ENCODE data around the gene FNDC7. TPM values are rescaled to one million over a fixed set of nuclear protein-coding genes. Genes with fewer than 3 reads are reported as not detected.

The FNDC7 gene
- total and polyA plus RNA-seq, 8 donors: 0.06 TPM; not detected in 6

- Histone ChIP-seq H3K9me3 (no peaks in the 10 kb centered on the region), H3K27ac (peak within 1 kb of the TSS; percentile 89 to 96 (median 92)), H3K27me3 (no peaks in the 10 kb centered on the region), H3K4me1 (peaks cover 12 to 29% (median 22%) of the 10 kb centered on the region in 3 donors), H3K36me3 (peaks cover 0 to 16% (median 13%) of the 10 kb centered on the region in 3 donors), H3K4me3 (peak within 1 kb of the TSS; percentile 29 to 88 (median 78))
- ATAC-seq (peak; percentile 95 to 99 (median 96)), FAIRE-seq (no peak), DNase-seq (peak; percentile 90 to 96 (median 94))
- 0% methylated on average over 53 to 59 of the region's 59 CpGs for WGBS, 2 donors
- TF ChIP-seq, protein P1, sequence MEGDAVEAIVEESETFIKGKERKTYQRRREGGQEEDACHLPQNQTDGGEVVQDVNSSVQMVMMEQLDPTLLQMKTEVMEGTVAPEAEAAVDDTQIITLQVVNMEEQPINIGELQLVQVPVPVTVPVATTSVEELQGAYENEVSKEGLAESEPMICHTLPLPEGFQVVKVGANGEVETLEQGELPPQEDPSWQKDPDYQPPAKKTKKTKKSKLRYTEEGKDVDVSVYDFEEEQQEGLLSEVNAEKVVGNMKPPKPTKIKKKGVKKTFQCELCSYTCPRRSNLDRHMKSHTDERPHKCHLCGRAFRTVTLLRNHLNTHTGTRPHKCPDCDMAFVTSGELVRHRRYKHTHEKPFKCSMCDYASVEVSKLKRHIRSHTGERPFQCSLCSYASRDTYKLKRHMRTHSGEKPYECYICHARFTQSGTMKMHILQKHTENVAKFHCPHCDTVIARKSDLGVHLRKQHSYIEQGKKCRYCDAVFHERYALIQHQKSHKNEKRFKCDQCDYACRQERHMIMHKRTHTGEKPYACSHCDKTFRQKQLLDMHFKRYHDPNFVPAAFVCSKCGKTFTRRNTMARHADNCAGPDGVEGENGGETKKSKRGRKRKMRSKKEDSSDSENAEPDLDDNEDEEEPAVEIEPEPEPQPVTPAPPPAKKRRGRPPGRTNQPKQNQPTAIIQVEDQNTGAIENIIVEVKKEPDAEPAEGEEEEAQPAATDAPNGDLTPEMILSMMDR (IDR thresholded peaks at IDR 0.05): no peak
- intact Hi-C loops (cut with DNase I): no loop called here
These were observed 20.6 kb upstream of the FNDC7 start, which contains the start of gene PRPF38B for GRCh38 chr1:108691942-108692723. PRPF38B (plus strand) TSS chr1:108692310; CDS start chr1:108692592, 282 bp downstream.

GRCh38 chr1:108692724-108693655 is 19.7 kb upstream of the FNDC7 start:
- peak; percentile 54 to 71 (median 62) for ATAC-seq
- Histone ChIP-seq H3K4me1 (peaks cover 12 to 29% (median 22%) of the 10 kb centered on the region in 3 donors), H3K27ac (peak overlapping the region; percentile 89 to 96 (median 92)), H3K9me3 (no peaks in the 10 kb centered on the region), H3K4me3 (peak overlapping the region; percentile 29 to 88 (median 78)), H3K27me3 (no peaks in the 10 kb centered on the region), H3K36me3 (peaks cover 0 to 22% (median 22%) of the 10 kb centered on the region in 3 donors)
- 0 to 1% methylated on average over 36 of the region's 36 CpGs for WGBS, 2 donors
- no peak for FAIRE-seq
- intact Hi-C loops (cut with DNase I): no loop called here
- DNase-seq: peak; percentile 50 to 64 (median 54)
- TF ChIP-seq, protein P1 (IDR thresholded peaks at IDR 0.05): no peak

- WGBS, 2 donors: 74 to 78% methylated on average over 5 of the region's 5 CpGs
- H3K27me3 ChIP-seq: no peaks in the 10 kb centered on the region
- H3K9me3 ChIP-seq: no peaks in the 10 kb centered on the region
- FAIRE-seq: no peak
- peak overlapping the region in 1 of 4 donors; percentile 4 for H3K4me3 ChIP-seq
- peaks cover 12 to 29% (median 22%) of the 10 kb centered on the region in 3 donors for H3K4me1 ChIP-seq
- no peak for DNase-seq
- no peak overlapping the region for H3K27ac ChIP-seq
- ATAC-seq: no peak
- TF ChIP-seq, protein P1 (IDR thresholded peaks at IDR 0.05): no peak
- intact Hi-C loops (cut with DNase I): no loop called here
- peaks cover 0 to 47% (median 33%) of the 10 kb centered on the region in 3 donors for H3K36me3 ChIP-seq
These were observed 17.2 kb upstream of the FNDC7 start for GRCh38 chr1:108695535-108695934.

DNA sequence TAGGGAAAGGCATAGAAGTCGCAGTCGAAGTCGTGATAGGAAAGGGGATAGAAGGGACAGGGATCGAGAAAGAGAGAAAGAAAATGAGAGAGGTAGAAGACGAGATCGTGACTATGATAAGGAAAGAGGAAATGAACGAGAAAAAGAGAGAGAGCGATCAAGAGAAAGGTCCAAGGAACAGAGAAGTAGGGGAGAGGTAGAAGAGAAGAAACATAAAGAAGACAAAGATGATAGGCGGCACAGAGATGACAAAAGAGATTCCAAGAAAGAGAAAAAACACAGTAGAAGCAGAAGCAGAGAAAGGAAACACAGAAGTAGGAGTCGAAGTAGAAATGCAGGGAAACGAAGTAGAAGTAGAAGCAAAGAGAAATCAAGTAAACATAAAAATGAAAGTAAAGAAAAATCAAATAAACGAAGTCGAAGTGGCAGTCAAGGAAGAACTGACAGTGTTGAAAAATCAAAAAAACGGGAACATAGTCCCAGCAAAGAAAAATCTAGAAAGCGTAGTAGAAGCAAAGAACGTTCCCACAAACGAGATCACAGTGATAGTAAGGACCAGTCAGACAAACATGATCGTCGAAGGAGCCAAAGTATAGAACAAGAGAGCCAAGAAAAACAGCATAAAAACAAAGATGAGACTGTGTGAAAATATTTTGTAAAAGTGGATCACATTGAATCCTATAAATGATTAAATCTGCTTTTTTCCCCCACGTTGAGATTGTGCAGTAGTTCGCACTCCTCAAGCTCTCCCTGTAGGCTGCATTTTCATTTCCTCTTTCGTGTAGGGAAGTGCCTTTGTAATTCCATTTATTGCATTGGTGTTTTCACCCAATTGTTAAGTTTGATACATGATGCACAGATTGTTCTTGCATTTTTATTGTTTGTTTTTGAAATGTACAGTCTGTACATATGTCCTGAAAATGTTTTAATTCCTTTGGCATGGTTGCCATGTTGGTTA is 13.1 kb upstream of the FNDC7 start:
- no peak overlapping the region for H3K27ac ChIP-seq
- WGBS, 2 donors: 88 to 92% methylated on average over 22 of the region's 22 CpGs
- peaks cover 7 to 17% (median 14%) of the 10 kb centered on the region in 3 donors for H3K4me1 ChIP-seq
- no peaks in the 10 kb centered on the region for H3K27me3 ChIP-seq
- intact Hi-C loops (cut with DNase I): no loop called here
- no peaks in the 10 kb centered on the region for H3K9me3 ChIP-seq
- DNase-seq: no peak
- no peak overlapping the region for H3K4me3 ChIP-seq
- TF ChIP-seq, protein P1 (IDR thresholded peaks at IDR 0.05): no peak
- ATAC-seq: peak in 1 of 4 donors; percentile 46
- H3K36me3 ChIP-seq: peaks cover 0 to 49% (median 33%) of the 10 kb centered on the region in 3 donors
- FAIRE-seq: no peak

All from pancreas (tissue), 10 donors.